H9 (cell line): ENCODE results near the gene RAB11FIP4. TPM values are rescaled to one million over a fixed set of nuclear protein-coding genes. Genes with fewer than 3 reads are reported as not detected.

Source experiments
- DNase-seq: peaks from one replicate; pipeline ENCODE4 v3.0.0-alpha.2; 2017
- H2AFZ ChIP-seq: one replicate; pipeline ENCODE4 v1.6.1; 2013; ENCODE audit warnings: mild to moderate bottlenecking, low read length, control low read depth, moderate library complexity
- H2AK5ac ChIP-seq: 2 replicates; pipeline ENCODE4 v1.6.1; 2013; ENCODE audit warnings: low read length, control low read depth, mixed read lengths; ENCODE audit not compliant: insufficient read length
- H2BK120ac ChIP-seq: one replicate; pipeline ENCODE4 v1.6.1; 2013; ENCODE audit warnings: low read depth, mild to moderate bottlenecking, low read length, control low read depth, inconsistent platforms; ENCODE audit not compliant: poor library complexity, severe bottlenecking
- H2BK12ac ChIP-seq: 2 replicates; pipeline ENCODE4 v1.6.1; 2013; ENCODE audit warnings: low read length, control low read depth, mixed read lengths, low read depth; ENCODE audit not compliant: insufficient read length
- H2BK15ac ChIP-seq: 2 replicates; pipeline ENCODE4 v1.6.1; 2013; ENCODE audit warnings: low read depth, low read length, control low read depth
- H2BK20ac ChIP-seq: one replicate; pipeline ENCODE4 v1.6.1; 2013; ENCODE audit warnings: low read depth, mild to moderate bottlenecking, low read length, control low read depth, inconsistent platforms; ENCODE audit not compliant: poor library complexity, severe bottlenecking
- H2BK5ac ChIP-seq: 2 replicates; pipeline ENCODE4 v1.6.1; 2013; ENCODE audit warnings: low read length, control low read depth, mixed read lengths; ENCODE audit not compliant: insufficient read length
- H3K14ac ChIP-seq: 2 replicates; pipeline ENCODE4 v1.6.1; 2013; ENCODE audit warnings: low read length, control low read depth; ENCODE audit not compliant: insufficient read depth
- H3K18ac ChIP-seq: 2 replicates; pipeline ENCODE4 v1.6.1; 2013; ENCODE audit warnings: low read depth, mild to moderate bottlenecking, mixed read lengths, low read length, control low read depth; ENCODE audit not compliant: insufficient read length
- H3K23ac ChIP-seq: 2 replicates; pipeline ENCODE4 v1.6.1; 2013; ENCODE audit warnings: low read length, control low read depth, mixed read lengths, low read depth; ENCODE audit not compliant: insufficient read length
- H3K23me2 ChIP-seq: 2 replicates; pipeline ENCODE4 v1.6.1; 2013; ENCODE audit warnings: low read depth, mild to moderate bottlenecking, mixed read lengths, low read length, control low read depth; ENCODE audit not compliant: insufficient read length, poor library complexity, severe bottlenecking
- H3K27ac ChIP-seq: 2 replicates; pipeline ENCODE4 v1.5.1; 2013; ENCODE audit warnings: low read length, control low read depth, mixed read lengths, low read depth; ENCODE audit not compliant: insufficient read length
- H3K27me3 ChIP-seq: 2 replicates; pipeline ENCODE4 v1.6.1; 2013; ENCODE audit warnings: low read length, control low read depth, inconsistent platforms; ENCODE audit not compliant: insufficient read depth
- H3K4ac ChIP-seq: 2 replicates; pipeline ENCODE4 v1.6.1; 2013; ENCODE audit warnings: low read depth, mild to moderate bottlenecking, control low read depth, inconsistent platforms, low read length, moderate library complexity
- H3K4me1 ChIP-seq: 2 replicates; pipeline ENCODE4 v1.6.1; 2013; ENCODE audit warnings: low read length, control low read depth, inconsistent platforms; ENCODE audit not compliant: insufficient read depth
- H3K4me2 ChIP-seq: 2 replicates; pipeline ENCODE4 v1.6.1; 2013; ENCODE audit warnings: low read length, control low read depth, mixed read lengths; ENCODE audit not compliant: insufficient read length, insufficient read depth
- H3K56ac ChIP-seq: 2 replicates; pipeline ENCODE4 v1.6.1; 2013; ENCODE audit warnings: low read depth, mild to moderate bottlenecking, mixed read lengths, low read length, control low read depth; ENCODE audit not compliant: insufficient read length
- H3K79me1 ChIP-seq: 2 replicates; pipeline ENCODE4 v1.6.1; 2013; ENCODE audit warnings: low read depth, mild to moderate bottlenecking, moderate library complexity, low read length, control low read depth, inconsistent platforms; ENCODE audit not compliant: insufficient read depth, poor library complexity, severe bottlenecking
- H3K79me2 ChIP-seq: 2 replicates; pipeline ENCODE4 v1.6.1; 2013; ENCODE audit warnings: low read length, control low read depth, inconsistent platforms; ENCODE audit not compliant: insufficient read depth
- H3K9ac ChIP-seq: 2 replicates; pipeline ENCODE4 v1.6.1; 2013; ENCODE audit warnings: low read length, control low read depth, mixed read lengths; ENCODE audit not compliant: insufficient read length; ENCODE audit errors: extremely low read depth
- H3K9me3 ChIP-seq: one replicate; pipeline ENCODE4 v1.6.1; 2013; ENCODE audit warnings: low read depth, low read length, inconsistent platforms; ENCODE audit not compliant: control insufficient read depth
- H3T11ph ChIP-seq: one replicate; pipeline ENCODE4 v1.6.1; 2013; ENCODE audit warnings: mild to moderate bottlenecking, low read length, control low read depth, inconsistent platforms
- H4K20me1 ChIP-seq: one replicate; pipeline ENCODE4 v1.6.1; 2013; ENCODE audit not compliant: control insufficient read depth, insufficient read length, insufficient read depth
- H4K5ac ChIP-seq: 2 replicates; pipeline ENCODE4 v1.6.1; 2013; ENCODE audit warnings: low read depth, mild to moderate bottlenecking, mixed read lengths, low read length, control low read depth; ENCODE audit not compliant: insufficient read length
- H4K8ac ChIP-seq: replicated peaks from 2 replicates; pipeline ENCODE4 v1.6.1; 2013; ENCODE audit warnings: low read length, control low read depth, mixed read lengths, low read depth; ENCODE audit not compliant: insufficient read length
- H4K91ac ChIP-seq: 2 replicates; pipeline ENCODE4 v1.6.1; 2013; ENCODE audit warnings: low read depth, mild to moderate bottlenecking, moderate library complexity, mixed read lengths, low read length, control low read depth; ENCODE audit not compliant: insufficient read length
- H3K27ac Mint-ChIP-seq, 3 experiments: 2 replicates in 2 of 3; 3 replicates in 1 of 3; pipeline ENCODE4 v1.8.0; 2020 to 2021; ENCODE audit warnings: mixed read lengths in 3 of 3, mild to moderate bottlenecking in 1 of 3, moderate library complexity in 1 of 3
- H3K27me3 Mint-ChIP-seq: 2 replicates; pipeline ENCODE4 v1.8.0; 2021; ENCODE audit warnings: low read depth, mild to moderate bottlenecking, moderate library complexity, mixed read lengths
- H3K36me3 Mint-ChIP-seq, 3 experiments: 2 replicates in 2 of 3; 3 replicates in 1 of 3; pipeline ENCODE4 v1.8.0; 2020 to 2021; ENCODE audit warnings: low read depth in 3 of 3, mixed read lengths in 3 of 3; ENCODE audit not compliant: insufficient read depth in 1 of 3
- H3K4me1 Mint-ChIP-seq, 2 experiments: 2 replicates each; pipeline ENCODE4 v1.8.0; 2020; ENCODE audit warnings: mixed read lengths in 2 of 2
- H3K4me3 Mint-ChIP-seq, 2 experiments: 2 replicates in 1 of 2; 3 replicates in 1 of 2; pipeline ENCODE4 v1.8.0; 2020 to 2021; ENCODE audit warnings: mild to moderate bottlenecking in 2 of 2, mixed read lengths in 2 of 2, moderate library complexity in 1 of 2
- H3K9me3 Mint-ChIP-seq, 2 experiments: 2 replicates in 1 of 2; 3 replicates in 1 of 2; pipeline ENCODE4 v1.8.0; 2020; ENCODE audit warnings: mild to moderate bottlenecking in 2 of 2, mixed read lengths in 2 of 2, moderate library complexity in 1 of 2
- CTCF ChIP-seq: fragments of 200-600 bp; sonication (generic); conservative IDR thresholded peaks from 3 replicates; pipeline ENCODE4 v1.8.0; 2021; ENCODE audit warnings: antibody characterized with exemption, mild to moderate bottlenecking
- WGBS: extraction: QIAGEN DNeasy Blood & Tissue Kit; methylation state at CpG from one replicate; pipeline ENCODE4 v1.1.7; 2013; ENCODE audit warnings: missing lambda C conversion rate, low lambda C conversion rate, mixed read lengths; ENCODE audit not compliant: insufficient read length; ENCODE audit errors: extremely low coverage; 5-methylcytosine and 5-hydroxymethylcytosine counted together
- total RNA-seq: library from RNA; stranded (reverse); gene quantifications from 2 replicates; pipeline ENCODE4 v1.2.1, GENCODE V29; 2021

Gene RAB11FIP4
- total RNA-seq, 1 experiment from 2014 or later: 25.7 TPM

- peaks cover 8% of the 10 kb centered on the region; the same call in 1 of the 2 replicates for H3K79me2 ChIP-seq
These were observed 102.2 kb downstream of the RAB11FIP4 start for GRCh38 chr17:31493656-31494155.

More at GRCh38 chr17:31493656-31494155, 102.2 kb downstream of the RAB11FIP4 start:
- Mint-ChIP-seq H3K4me3 (no peak overlapping the region), H3K27ac (peak overlapping the region in 2 of 3 experiments; percentile 60 to 65; a peak in 1 of 7 replicates), H3K4me1 (peaks cover 70 to 86% of the 10 kb centered on the region in 2 experiments), H3K27me3 (peaks cover 5% of the 10 kb centered on the region), H3K36me3 (peaks cover 0 to 7% (median 3%) of the 10 kb centered on the region in 3 experiments; a peak in 3 of 7 replicates), H3K9me3 (no peaks in the 10 kb centered on the region; a peak in 1 of 5 replicates)
- no peak overlapping the region for H2AK5ac ChIP-seq
- H4K20me1 ChIP-seq: no peaks in the 10 kb centered on the region
- no peak overlapping the region for H4K91ac ChIP-seq
- no peak overlapping the region for H3K27ac ChIP-seq
- no peak overlapping the region for H2BK20ac ChIP-seq
- H3K79me1 ChIP-seq: peaks cover 6% of the 10 kb centered on the region
- no peak overlapping the region for H3K9ac ChIP-seq
- H4K8ac ChIP-seq: no peak overlapping the region
- H3K18ac ChIP-seq: no peak overlapping the region
- H3K4ac ChIP-seq: no peak overlapping the region
- no peak overlapping the region for H2BK15ac ChIP-seq
- no peak for TF ChIP-seq CTCF
- H4K5ac ChIP-seq: no peak overlapping the region
- H2BK5ac ChIP-seq: no peak overlapping the region
- H3K56ac ChIP-seq: no peak overlapping the region
- no peak overlapping the region; the same call in 1 of the 2 replicates for H3K14ac ChIP-seq
- no peaks in the 10 kb centered on the region for H3K9me3 ChIP-seq
- no peak overlapping the region for H2BK120ac ChIP-seq
- H3K4me2 ChIP-seq: no peak overlapping the region
- H2BK12ac ChIP-seq: no peak overlapping the region
- H3K27me3 ChIP-seq: no peaks in the 10 kb centered on the region; the same call in 1 of the 2 replicates
- H3T11ph ChIP-seq: no peak overlapping the region
- no peak overlapping the region for H3K23ac ChIP-seq
- WGBS: no CpG with 5 or more reads among the region's 9 CpGs
- H3K23me2 ChIP-seq: peaks cover 9% of the 10 kb centered on the region
- DNase-seq: no peak
- H3K4me1 ChIP-seq: peaks cover 9% of the 10 kb centered on the region; the same call in 1 of the 2 replicates
- no peak overlapping the region for H2AFZ ChIP-seq
